H1 (cell line): ENCODE results near the gene CD1D. TPM values are rescaled to one million over a fixed set of nuclear protein-coding genes. Genes with fewer than 3 reads are reported as not detected.

Source experiments
- CTCF ChIA-PET: fragments of 300-600 bp; sonication (Branson Sonifier 250); formaldehyde crosslinking; loops from one replicate; lab custom pipeline; 2021; ENCODE audit not compliant: partially characterized antibody; lab: Charles Lee
- POLR2A ChIA-PET: fragments of 300-600 bp; sonication (Branson Sonifier 250); formaldehyde crosslinking; loops from one replicate; lab custom pipeline; 2021; ENCODE audit warnings: inconsistent platforms; ENCODE audit not compliant: partially characterized antibody; lab: Charles Lee
- DNase-seq, 2 experiments: peaks; one replicate each; pipeline versions ENCODE4 v3.0.0 to v3.0.0-alpha.2; 2010 to 2022; ENCODE audit warnings: low spot score in 2 of 2, low read depth in 1 of 2, mixed read lengths in 1 of 2
- FAIRE-seq: peaks from 2 replicates; lab custom pipeline; 2011; peaks lifted over from hg19 to GRCh38; lab: Jason Lieb, UNC
- H2AFZ ChIP-seq: 2 replicates; pipeline ENCODE4 v1.8.1; 2012; ENCODE audit warnings: low read length, inconsistent platforms
- H2AK5ac ChIP-seq: 2 replicates; pipeline ENCODE4 v1.6.1; 2013; ENCODE audit warnings: low read depth, low read length
- H2BK120ac ChIP-seq: replicated peaks from 2 replicates; pipeline ENCODE3; 2013; ENCODE audit warnings: low read depth, low read length, inconsistent platforms
- H2BK12ac ChIP-seq: 2 replicates; pipeline ENCODE4 v1.6.1; 2013; ENCODE audit warnings: low read depth, low read length
- H2BK15ac ChIP-seq: 2 replicates; pipeline ENCODE4 v1.6.1; 2013; ENCODE audit warnings: low read length
- H2BK20ac ChIP-seq: 2 replicates; pipeline ENCODE4 v1.6.1; 2013; ENCODE audit warnings: low read length
- H2BK5ac ChIP-seq: 2 replicates; pipeline ENCODE4 v1.6.1; 2013; ENCODE audit warnings: low read depth, low read length
- H3K14ac ChIP-seq: 2 replicates; pipeline ENCODE4 v1.6.1; 2013; ENCODE audit warnings: inconsistent platforms; ENCODE audit not compliant: insufficient read length
- H3K18ac ChIP-seq: 2 replicates; pipeline ENCODE4 v1.6.1; 2013; ENCODE audit warnings: low read length; ENCODE audit errors: extremely low read depth
- H3K23ac ChIP-seq: 2 replicates; pipeline ENCODE4 v1.6.1; 2013; ENCODE audit warnings: inconsistent platforms; ENCODE audit not compliant: insufficient read length
- H3K23me2 ChIP-seq: 2 replicates; pipeline ENCODE4 v1.6.1; 2013; ENCODE audit warnings: low read depth, low read length
- H3K27ac ChIP-seq: 2 replicates; pipeline ENCODE4 v1.6.1; 2011; ENCODE audit warnings: low read depth, low read length, inconsistent platforms
- H3K27me3 ChIP-seq, 4 experiments: replicated peaks in 1 of 4; 1 replicate in 1 of 4; 2 replicates in 3 of 4; pipeline versions ENCODE4 v1.6.1 to v1.8.1; 2011 to 2013; ENCODE audit warnings: low read length in 3 of 4, mild to moderate bottlenecking in 3 of 4, inconsistent platforms in 2 of 4, mixed read lengths in 2 of 4, moderate library complexity in 1 of 4; ENCODE audit not compliant: control insufficient read depth in 3 of 4, insufficient read depth in 3 of 4; ENCODE audit errors: extremely low read depth in 1 of 4
- H3K36me3 ChIP-seq, 4 experiments: 2 replicates each; pipeline versions ENCODE4 v1.6.1 to v1.8.1; 2011 to 2013; ENCODE audit warnings: mild to moderate bottlenecking in 4 of 4, low read length in 3 of 4, moderate library complexity in 2 of 4, control low read depth in 1 of 4, inconsistent platforms in 1 of 4; ENCODE audit not compliant: insufficient read depth in 4 of 4, control insufficient read depth in 2 of 4
- H3K4ac ChIP-seq: replicated peaks from 2 replicates; pipeline ENCODE3; 2013; ENCODE audit warnings: low read length, low read depth, mixed read lengths, inconsistent platforms; ENCODE audit not compliant: insufficient read length
- H3K4me1 ChIP-seq, 4 experiments: replicated peaks in 1 of 4; 1 replicate in 1 of 4; 2 replicates in 3 of 4; pipeline versions ENCODE4 v1.6.1 to v1.8.1; 2011 to 2013; ENCODE audit warnings: low read length in 3 of 4, inconsistent platforms in 2 of 4, mixed read lengths in 1 of 4; ENCODE audit not compliant: insufficient read depth in 4 of 4, control insufficient read depth in 3 of 4
- H3K4me2 ChIP-seq, 2 experiments: 2 replicates each; pipeline versions ENCODE4 v1.6.1 to v1.8.1; 2011 to 2013; ENCODE audit warnings: low read depth in 2 of 2, low read length in 2 of 2, control low read depth in 1 of 2, inconsistent platforms in 1 of 2, mild to moderate bottlenecking in 1 of 2; ENCODE audit not compliant: insufficient read depth in 1 of 2
- H3K4me3 ChIP-seq, 4 experiments: fragments of 200-600, 300-600 bp in 1 of 4; sonication (generic), shearing (Covaris generic), sonication (Bioruptor Twin) in 1 of 4; 2 replicates each; pipeline versions ENCODE4 v1.5.1 to v1.8.1; 2011 to 2016; ENCODE audit warnings: low read length in 4 of 4, low read depth in 3 of 4, control low read depth in 2 of 4, inconsistent platforms in 2 of 4, mild to moderate bottlenecking in 2 of 4, mixed read lengths in 1 of 4, moderate library complexity in 1 of 4; ENCODE audit not compliant: insufficient read depth in 2 of 4; ENCODE audit errors: extremely low read depth in 1 of 4
- H3K56ac ChIP-seq: replicated peaks from 2 replicates; pipeline ENCODE3; 2013; ENCODE audit warnings: low read depth, mild to moderate bottlenecking, mixed read lengths, low read length, inconsistent platforms; ENCODE audit not compliant: insufficient read length
- H3K79me1 ChIP-seq: 2 replicates; pipeline ENCODE4 v1.6.1; 2013; ENCODE audit warnings: low read depth, low read length, control low read depth
- H3K79me2 ChIP-seq, 2 experiments: 2 replicates each; pipeline versions ENCODE4 v1.6.1 to v1.8.1; 2012 to 2013; ENCODE audit warnings: low read length in 2 of 2, mild to moderate bottlenecking in 2 of 2, inconsistent platforms in 1 of 2; ENCODE audit not compliant: insufficient read depth in 2 of 2, control insufficient read depth in 1 of 2
- H3K9ac ChIP-seq, 4 experiments: replicated peaks in 1 of 4; 1 replicate in 1 of 4; 2 replicates in 3 of 4; pipeline versions ENCODE4 v1.6.1 to v1.8.1; 2011 to 2013; ENCODE audit warnings: low read depth in 3 of 4, low read length in 3 of 4, control low read depth in 2 of 4, mild to moderate bottlenecking in 2 of 4, moderate library complexity in 2 of 4, inconsistent platforms in 1 of 4; ENCODE audit errors: extremely low read depth in 1 of 4
- H3K9me3 ChIP-seq, 2 experiments: 2 replicates each; pipeline versions ENCODE4 v1.6.1 to v1.8.1; 2012 to 2013; ENCODE audit warnings: mild to moderate bottlenecking in 2 of 2, moderate library complexity in 2 of 2, control low read depth in 1 of 2, inconsistent platforms in 1 of 2, low read depth in 1 of 2, low read length in 1 of 2, mixed read lengths in 1 of 2; ENCODE audit not compliant: insufficient read depth in 2 of 2
- H4K20me1 ChIP-seq, 2 experiments: replicated peaks in 1 of 2; 2 replicates each; pipeline versions ENCODE3 to v1.8.1; 2011 to 2013; ENCODE audit warnings: inconsistent platforms in 2 of 2, low read length in 2 of 2, mild to moderate bottlenecking in 1 of 2; ENCODE audit not compliant: insufficient read depth in 2 of 2, control insufficient read depth in 1 of 2
- H4K5ac ChIP-seq: 2 replicates; pipeline ENCODE4 v1.6.1; 2013; ENCODE audit warnings: low read length, low read depth, mixed read lengths, inconsistent platforms; ENCODE audit not compliant: insufficient read length
- H4K8ac ChIP-seq: 2 replicates; pipeline ENCODE4 v1.8.0; 2013; ENCODE audit warnings: mild to moderate bottlenecking, moderate library complexity, low read length, inconsistent platforms; ENCODE audit not compliant: insufficient read depth; ENCODE audit errors: extremely low read depth
- H4K91ac ChIP-seq: replicated peaks from 2 replicates; pipeline ENCODE3; 2013; ENCODE audit warnings: low read length, mixed read lengths, inconsistent platforms; ENCODE audit not compliant: insufficient read length
- EP300 ChIP-seq, 2 experiments: IDR thresholded peaks; 1 replicate in 1 of 2; 2 replicates in 1 of 2; pipeline ENCODE4 v1.6.1; 2011 to 2012; ENCODE audit warnings: low read depth in 2 of 2, low read length in 2 of 2, mild to moderate bottlenecking in 2 of 2, borderline replicate concordance in 1 of 2, inconsistent platforms in 1 of 2, moderate library complexity in 1 of 2
- NRF1 ChIP-seq: IDR thresholded peaks from 2 replicates; pipeline ENCODE4 v1.6.1; 2011; ENCODE audit warnings: mild to moderate bottlenecking, low read depth, low read length, improper control_type of control experiment
- RFX5 ChIP-seq: IDR thresholded peaks from 2 replicates; pipeline ENCODE4 v1.6.1; 2011; ENCODE audit warnings: low read depth, low read length, improper control_type of control experiment, borderline replicate concordance
- WGBS, 2 experiments: shearing (Covaris generic) in 1 of 2; methylation state at CpG; one replicate each; pipeline versions ENCODE4 v1.1.6 to v1.1.7; 2013 to 2015; ENCODE audit warnings: low lambda C conversion rate in 2 of 2, mixed read lengths in 2 of 2, inconsistent platforms in 1 of 2, low coverage in 1 of 2, missing lambda C conversion rate in 1 of 2; ENCODE audit not compliant: insufficient replicate concordance in 2 of 2, insufficient coverage in 1 of 2, insufficient read length in 1 of 2; ENCODE audit errors: extremely low coverage in 1 of 2, missing lambda C conversion rate in 1 of 2; 5-methylcytosine and 5-hydroxymethylcytosine counted together
- polyA plus RNA-seq, 7 experiments: library from polyadenylated mRNA; depleted of rRNA in 3 of 7; stranded (reverse) in 5 of 7; unstranded in 2 of 7; fragments of >200 nt in 5 of 7; fragments of 200-250 nt in 2 of 7; gene quantifications; 1 replicate in 5 of 7; 2 replicates in 1 of 7; 4 replicates in 1 of 7; pipeline versions ENCODE4 v1.2.1 to v1.2.3, GENCODE V29; 2011 to 2013; ENCODE audit warnings: missing spikeins in 2 of 7, mixed read lengths in 2 of 7
- total RNA-seq: library from RNA; stranded (reverse); fragmentation: NEBNext Ultra II Directional; extraction: Animal tissue kit (Norgen Biotek cat#: 25700); gene quantifications from 2 replicates; pipeline ENCODE4 v1.2.1, GENCODE V29; 2021

Gene CD1D
- total and polyA plus RNA-seq, 2 of the 8 experiments (the other 6 are each of a cell fraction or from before 2014, with no cell fraction given), result 1.1 to 1.6 TPM

DNA sequence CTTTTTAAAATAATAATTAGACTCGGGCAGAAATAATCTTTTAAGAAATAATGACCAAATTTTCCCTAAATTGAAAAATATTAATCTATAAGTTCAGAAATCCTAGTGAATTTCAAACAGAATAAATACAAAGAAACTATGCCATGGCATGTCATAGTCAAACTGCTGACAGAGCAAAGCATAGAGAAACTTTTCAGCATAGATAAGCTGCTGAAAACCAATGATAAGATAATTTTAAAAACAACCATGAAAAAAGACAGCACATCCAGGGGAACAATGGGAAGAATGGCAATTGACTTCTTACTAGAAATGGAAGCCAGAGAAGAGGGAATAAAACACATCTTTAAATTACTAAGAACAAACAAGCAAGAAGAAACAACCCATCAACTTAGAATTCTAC is 19.8 kb downstream of the CD1D start:
- Histone ChIP-seq H3K4ac (no peak overlapping the region), H3K4me3 (no peak overlapping the region), H3K9me3 (no peaks in the 10 kb centered on the region), H3K56ac (no peak overlapping the region), H2BK5ac (no peak overlapping the region), H2BK20ac (no peak overlapping the region), H3K27me3 (no peaks in the 10 kb centered on the region), H3K79me2 (no peaks in the 10 kb centered on the region), H3K4me2 (no peak overlapping the region), H3K23me2 (no peaks in the 10 kb centered on the region), H4K8ac (no peak overlapping the region), H4K5ac (no peak overlapping the region), H3K23ac (no peak overlapping the region), H4K91ac (no peak overlapping the region), H2BK120ac (no peak overlapping the region), H2AK5ac (no peak overlapping the region), H3K36me3 (no peaks in the 10 kb centered on the region), H3K18ac (no peak overlapping the region), H3K9ac (no peak overlapping the region), H3K79me1 (no peaks in the 10 kb centered on the region), H2BK12ac (no peak overlapping the region), H3K27ac (no peak overlapping the region), H2AFZ (no peak overlapping the region), H2BK15ac (no peak overlapping the region), H4K20me1 (no peaks in the 10 kb centered on the region), H3K14ac (no peak overlapping the region), H3K4me1 (no peaks in the 10 kb centered on the region)
- ChIA-PET CTCF (interaction anchor here (0.6 kb wide), 1 partner anchor 292 kb away, joined by 3 read pairs; no protein-coding TSS in a partner anchor), POLR2A (no interaction called here)
- WGBS, 2 experiments, result 68% methylated on average over 1 of the region's 1 CpG; no CpG with 5 or more reads in 1 of the 2 experiments
- no peak for DNase-seq
- no peak for FAIRE-seq
- no peak for TF ChIP-seq RFX5
- no peak for TF ChIP-seq NRF1
- TF ChIP-seq EP300 (IDR thresholded peaks at IDR 0.05; ENCODE audit: borderline replicate concordance in 1 of 2, low read depth in 2 of 2, low read length in 2 of 2), result no peak
